OCI-LY1 (cell line): ENCODE data around the gene GTF3A.

ENCODE experiments used
- H2AFZ ChIP-seq: fragments of 200-600 bp; sonication (generic), shearing (Covaris generic); 2 replicates; pipeline ENCODE4 v1.6.0; 2014; ENCODE audit warnings: antibody characterized with exemption, mild to moderate bottlenecking, low read length
- H3F3A ChIP-seq: fragments of 200-600 bp; sonication (generic), shearing (Covaris generic); 2 replicates; pipeline ENCODE4 v1.6.0; 2014; ENCODE audit warnings: mild to moderate bottlenecking, antibody characterized with exemption, low read length, moderate library complexity; ENCODE audit not compliant: insufficient read depth
- H3K27ac ChIP-seq: fragments of 200-600 bp; sonication (generic); 2 replicates; pipeline ENCODE4 v1.5.1; 2014; ENCODE audit warnings: low read length, mixed run types, mild to moderate bottlenecking, low read depth; ENCODE audit not compliant: poor library complexity, severe bottlenecking
- H3K27me3 ChIP-seq: fragments of 200-600 bp; sonication (generic); 2 replicates; pipeline ENCODE4 v1.6.0; 2014; ENCODE audit warnings: antibody characterized with exemption, mild to moderate bottlenecking, low read length, moderate library complexity; ENCODE audit not compliant: insufficient read depth
- H3K36me3 ChIP-seq: fragments of 200-600 bp; sonication (generic); 2 replicates; pipeline ENCODE4 v1.6.1; 2014; ENCODE audit warnings: mild to moderate bottlenecking, antibody characterized with exemption, low read length, moderate library complexity, mixed read lengths; ENCODE audit not compliant: insufficient read depth
- H3K4me1 ChIP-seq: fragments of 200-600 bp; sonication (generic); 2 replicates; pipeline ENCODE4 v1.5.1; 2014; ENCODE audit warnings: mild to moderate bottlenecking, low read length, moderate library complexity; ENCODE audit not compliant: insufficient read depth, severe bottlenecking
- H3K4me2 ChIP-seq: fragments of 200-600 bp; sonication (generic), shearing (Covaris generic); 2 replicates; pipeline ENCODE4 v1.6.1; 2014; ENCODE audit warnings: low read length
- H3K4me3 ChIP-seq: fragments of 200-600 bp; sonication (generic); 2 replicates; pipeline ENCODE4 v1.5.1; 2014; ENCODE audit warnings: low read length, low read depth, mild to moderate bottlenecking, mixed read lengths; ENCODE audit not compliant: poor library complexity, severe bottlenecking
- H3K79me2 ChIP-seq: fragments of 200-600 bp; shearing (Covaris generic); 2 replicates; pipeline ENCODE4 v1.6.1; 2016; ENCODE audit warnings: mixed run types, low read length, mixed read lengths; ENCODE audit not compliant: insufficient read depth
- H3K9ac ChIP-seq: fragments of 200-600 bp; sonication (generic), shearing (Covaris generic); 2 replicates; pipeline ENCODE4 v1.6.1; 2014; ENCODE audit warnings: mild to moderate bottlenecking, low read length, mixed read lengths
- H3K9me2 ChIP-seq: fragments of 200-600 bp; sonication (generic), shearing (Covaris generic); 2 replicates; pipeline ENCODE4 v1.6.1; 2014; ENCODE audit warnings: low read depth, mild to moderate bottlenecking, low read length, mixed read lengths
- H3K9me3 ChIP-seq: fragments of 200-600 bp; shearing (Covaris generic); 2 replicates; pipeline ENCODE4 v1.6.1; 2014; ENCODE audit warnings: low read length, mixed read lengths
- H4K20me1 ChIP-seq: fragments of 200-600 bp; sonication (generic), shearing (Covaris generic); 2 replicates; pipeline ENCODE4 v1.6.0; 2016; ENCODE audit warnings: mild to moderate bottlenecking, low read length; ENCODE audit not compliant: insufficient read depth
- CTCF ChIP-seq: fragments of 200-600 bp; sonication (generic), shearing (Covaris generic); IDR thresholded peaks from 2 replicates; pipeline ENCODE4 v1.5.1; 2017; ENCODE audit warnings: mild to moderate bottlenecking, antibody characterized with exemption, low read length, moderate library complexity, mixed read lengths
- EZH2 ChIP-seq: fragments of 200-600 bp; sonication (generic), shearing (Covaris generic); IDR thresholded peaks from 2 replicates; pipeline ENCODE4 v1.8.0; 2017; ENCODE audit warnings: borderline replicate concordance, mixed run types, mild to moderate bottlenecking, antibody characterized with exemption, low read length, moderate library complexity, mixed read lengths

Gene GTF3A

GRCh38 chr13:27415116-27415515, 9.3 kb upstream of the GTF3A start:
- no peak overlapping the region for H3K9ac ChIP-seq
- no peaks in the 10 kb centered on the region for H3K4me1 ChIP-seq
- H3K27ac ChIP-seq = no peak overlapping the region
- no peak overlapping the region for H3K4me3 ChIP-seq
- no peak overlapping the region for H2AFZ ChIP-seq
- no peaks in the 10 kb centered on the region for H3F3A ChIP-seq
- peaks cover 12% of the 10 kb centered on the region for H3K27me3 ChIP-seq
- H3K9me2 ChIP-seq = no peaks in the 10 kb centered on the region
- H3K9me3 ChIP-seq = no peaks in the 10 kb centered on the region
- TF ChIP-seq CTCF = no peak
- no peak for TF ChIP-seq EZH2
- H4K20me1 ChIP-seq = no peaks in the 10 kb centered on the region
- no peaks in the 10 kb centered on the region; the same call in 1 of the 2 replicates for H3K36me3 ChIP-seq
- no peak overlapping the region for H3K4me2 ChIP-seq
- no peaks in the 10 kb centered on the region for H3K79me2 ChIP-seq

GRCh38 chr13:27419328-27419727, 5.1 kb upstream of the GTF3A start:
- no peak overlapping the region for H3K4me2 ChIP-seq
- H3K36me3 ChIP-seq = no peaks in the 10 kb centered on the region; the same call in 1 of the 2 replicates
- peaks cover 12% of the 10 kb centered on the region for H3K27me3 ChIP-seq
- TF ChIP-seq CTCF = no peak
- no peak for TF ChIP-seq EZH2
- no peak overlapping the region for H2AFZ ChIP-seq
- H3K4me1 ChIP-seq = peaks cover 7% of the 10 kb centered on the region
- no peaks in the 10 kb centered on the region for H4K20me1 ChIP-seq
- no peak overlapping the region for H3K27ac ChIP-seq
- no peak overlapping the region for H3K9ac ChIP-seq
- no peaks in the 10 kb centered on the region for H3K9me3 ChIP-seq
- no peaks in the 10 kb centered on the region for H3F3A ChIP-seq
- no peaks in the 10 kb centered on the region for H3K9me2 ChIP-seq
- no peak overlapping the region for H3K4me3 ChIP-seq
- H3K79me2 ChIP-seq = no peaks in the 10 kb centered on the region

- TF ChIP-seq EZH2 (no peak), CTCF (no peak)
- H3F3A ChIP-seq = no peaks in the 10 kb centered on the region
- no peaks in the 10 kb centered on the region for H3K9me3 ChIP-seq
- H3K27me3 ChIP-seq = 0 out of 2 replicates have a peak, but pooled peaks cover 6% of the 10 kb centered on the region
- H3K4me3 ChIP-seq = no peak overlapping the region
- no peaks in the 10 kb centered on the region for H4K20me1 ChIP-seq
- H3K4me1 ChIP-seq = peaks cover 9% of the 10 kb centered on the region
- H3K9me2 ChIP-seq = no peaks in the 10 kb centered on the region
- H3K36me3 ChIP-seq = peaks cover 2% of the 10 kb centered on the region
- H3K27ac ChIP-seq = no peak overlapping the region
- no peak overlapping the region for H3K4me2 ChIP-seq
- H2AFZ ChIP-seq = no peak overlapping the region
- H3K79me2 ChIP-seq = peaks cover 16% of the 10 kb centered on the region
- no peak overlapping the region for H3K9ac ChIP-seq
Measured at GRCh38 chr13:27421101-27421871, 3.1 kb upstream of the GTF3A start.
